NB4 (cell line): ENCODE results near the gene SPOP.

Experiments
- CTCF ChIP-seq: IDR thresholded peaks from one replicate; pipeline ENCODE4 v1.5.1; 2012; ENCODE audit warnings: low read depth, low read length
- POLR2A ChIP-seq: IDR thresholded peaks from 2 replicates; pipeline ENCODE4 v1.6.1; 2011; ENCODE audit warnings: mild to moderate bottlenecking; ENCODE audit not compliant: insufficient read length; ENCODE audit errors: extremely low read depth

DNA sequence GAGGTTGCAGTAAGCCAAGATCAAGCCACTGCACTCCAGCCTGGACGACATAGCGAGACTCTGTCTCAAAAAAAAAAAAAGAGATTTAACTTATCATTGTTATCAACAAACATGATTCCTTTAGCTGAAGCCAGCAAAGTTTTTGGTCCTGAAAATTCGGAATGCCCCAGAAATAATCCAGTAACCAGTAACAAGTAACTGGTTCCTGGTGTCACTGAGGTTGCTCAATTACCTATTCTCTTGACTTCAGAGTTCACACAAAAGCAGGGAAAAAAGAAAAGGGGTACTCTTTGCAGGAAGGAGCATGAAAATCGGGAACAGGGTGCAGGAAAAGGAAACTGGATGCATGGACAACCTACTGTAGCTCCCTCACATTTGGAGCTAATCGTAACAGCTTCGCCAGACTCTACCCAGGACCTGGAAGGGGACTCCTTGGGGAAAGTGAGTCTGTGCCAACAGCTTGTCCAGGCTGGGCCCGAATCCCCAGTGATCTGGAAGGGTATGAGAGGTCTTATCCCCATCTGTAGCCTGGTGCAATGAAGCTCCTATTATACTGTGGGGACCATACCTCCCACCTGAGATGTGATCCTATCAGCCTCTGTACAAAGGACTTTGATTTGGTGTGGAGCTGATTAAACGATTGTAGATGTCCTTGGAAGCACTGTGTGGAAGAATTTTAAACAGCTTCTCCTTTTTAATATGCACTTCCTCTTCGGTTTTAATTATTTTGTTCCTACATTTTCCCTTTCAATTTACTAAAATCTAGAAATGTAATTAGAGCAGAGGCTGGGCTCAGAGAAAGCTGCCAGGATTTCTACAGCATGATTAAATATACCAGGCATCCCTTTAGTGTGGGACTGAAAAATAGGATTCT is 3.4 kb upstream of the SPOP start:
- no peak for TF ChIP-seq CTCF
- no peak for TF ChIP-seq POLR2A
